Measurements from ENCODE around the gene POLR3G.

The POLR3G gene

GRCh38 chr5:90479611-90480385 is 5.1 kb downstream of the POLR3G start:
- Histone ChIP-seq H3K27me3 (ENCODE audit: insufficient read depth, low read length) (no peaks in the 10 kb centered on the region), H3K27ac (ENCODE audit: low read depth, low read length, poor library complexity, severe bottlenecking) (no peak overlapping the region), H3K9me3 (ENCODE audit: low read length) (no peaks in the 10 kb centered on the region), H3F3A (ENCODE audit: insufficient read depth, low read length) (no peaks in the 10 kb centered on the region), H3K36me3 (ENCODE audit: insufficient read depth, low read length) (0 out of 2 replicates have a peak, but pooled peaks cover 5% of the 10 kb centered on the region), H3K9me2 (ENCODE audit: low read depth, low read length) (no peaks in the 10 kb centered on the region), H3K9ac (ENCODE audit: low read length) (no peak overlapping the region), H3K79me2 (ENCODE audit: insufficient read depth, low read length) (no peaks in the 10 kb centered on the region; the same call in 1 of the 2 replicates), H3K4me2 (ENCODE audit: low read length) (no peak overlapping the region), H3K4me1 (ENCODE audit: insufficient read depth, low read length, severe bottlenecking) (peaks cover 23% of the 10 kb centered on the region), H4K20me1 (ENCODE audit: insufficient read depth, low read length) (no peaks in the 10 kb centered on the region), H3K4me3 (ENCODE audit: low read depth, low read length, poor library complexity, severe bottlenecking) (no peak overlapping the region), H2AFZ (ENCODE audit: low read length) (no peak overlapping the region)
- TF ChIP-seq CTCF (IDR thresholded peaks at IDR 0.05; ENCODE audit: low read length) (no peak), EZH2 (IDR thresholded peaks at IDR 0.05; ENCODE audit: borderline replicate concordance, low read length) (no peak)

- H3K9me2 ChIP-seq (ENCODE audit: low read depth, low read length) = no peaks in the 10 kb centered on the region
- H3K36me3 ChIP-seq (ENCODE audit: insufficient read depth, low read length) = peaks cover 11% of the 10 kb centered on the region; the same call in 1 of the 2 replicates
- no peak overlapping the region for H3K9ac ChIP-seq (ENCODE audit: low read length)
- no peak overlapping the region for H3K27ac ChIP-seq (ENCODE audit: low read depth, low read length, poor library complexity, severe bottlenecking)
- H3K4me3 ChIP-seq (ENCODE audit: low read depth, low read length, poor library complexity, severe bottlenecking) = no peak overlapping the region
- peaks cover 19% of the 10 kb centered on the region for H3K4me1 ChIP-seq (ENCODE audit: insufficient read depth, low read length, severe bottlenecking)
- H3F3A ChIP-seq (ENCODE audit: insufficient read depth, low read length) = no peaks in the 10 kb centered on the region
- no peak overlapping the region for H2AFZ ChIP-seq (ENCODE audit: low read length)
- H3K27me3 ChIP-seq (ENCODE audit: insufficient read depth, low read length) = no peaks in the 10 kb centered on the region
- TF ChIP-seq EZH2 (IDR thresholded peaks at IDR 0.05; ENCODE audit: borderline replicate concordance, low read length) = no peak
- no peak for TF ChIP-seq CTCF (IDR thresholded peaks at IDR 0.05; ENCODE audit: low read length)
- no peaks in the 10 kb centered on the region for H3K79me2 ChIP-seq (ENCODE audit: insufficient read depth, low read length)
- no peaks in the 10 kb centered on the region for H4K20me1 ChIP-seq (ENCODE audit: insufficient read depth, low read length)
- H3K9me3 ChIP-seq (ENCODE audit: low read length) = no peaks in the 10 kb centered on the region
- no peak overlapping the region for H3K4me2 ChIP-seq (ENCODE audit: low read length)
These were observed 6.0 kb downstream of the POLR3G start for GRCh38 chr5:90480699-90481098.

GRCh38 chr5:90483206-90483605 is 8.5 kb downstream of the POLR3G start:
- Histone ChIP-seq H3K4me1 (ENCODE audit: insufficient read depth, low read length, severe bottlenecking) (no peaks in the 10 kb centered on the region), H3K79me2 (ENCODE audit: insufficient read depth, low read length) (no peaks in the 10 kb centered on the region), H3K9me3 (ENCODE audit: low read length) (no peaks in the 10 kb centered on the region), H4K20me1 (ENCODE audit: insufficient read depth, low read length) (no peaks in the 10 kb centered on the region), H3K36me3 (ENCODE audit: insufficient read depth, low read length) (peaks cover 19% of the 10 kb centered on the region), H3K27ac (ENCODE audit: low read depth, low read length, poor library complexity, severe bottlenecking) (no peak overlapping the region), H3K27me3 (ENCODE audit: insufficient read depth, low read length) (no peaks in the 10 kb centered on the region), H3K9me2 (ENCODE audit: low read depth, low read length) (no peaks in the 10 kb centered on the region), H2AFZ (ENCODE audit: low read length) (no peak overlapping the region), H3K4me2 (ENCODE audit: low read length) (no peak overlapping the region), H3K9ac (ENCODE audit: low read length) (no peak overlapping the region), H3F3A (ENCODE audit: insufficient read depth, low read length) (no peaks in the 10 kb centered on the region), H3K4me3 (ENCODE audit: low read depth, low read length, poor library complexity, severe bottlenecking) (no peak overlapping the region)
- no peak for TF ChIP-seq CTCF (IDR thresholded peaks at IDR 0.05; ENCODE audit: low read length)
- no peak for TF ChIP-seq EZH2 (IDR thresholded peaks at IDR 0.05; ENCODE audit: borderline replicate concordance, low read length)

Data from OCI-LY1 (cell line).